Mammary epithelial cell (primary cell): Measurements from ENCODE around the gene PPP1R36.

ENCODE experiments used
- CTCF ChIP-seq, 2 donors: IDR thresholded peaks in 1 of 2; conservative IDR thresholded peaks in 1 of 2; 2 replicates each; pipeline ENCODE4 v1.5.1; 2011 to 2012; ENCODE audit warnings: inconsistent platforms in 2 of 2, low read length in 2 of 2, mild to moderate bottlenecking in 2 of 2, control low read depth in 1 of 2, low read depth in 1 of 2; ENCODE audit not compliant: insufficient read depth in 1 of 2; ENCODE audit errors: extremely low read depth in 1 of 2
- EZH2 ChIP-seq: IDR thresholded peaks from 2 replicates; pipeline ENCODE4 v1.6.1; 2012; ENCODE audit warnings: low read length, inconsistent platforms, borderline replicate concordance

DNA sequence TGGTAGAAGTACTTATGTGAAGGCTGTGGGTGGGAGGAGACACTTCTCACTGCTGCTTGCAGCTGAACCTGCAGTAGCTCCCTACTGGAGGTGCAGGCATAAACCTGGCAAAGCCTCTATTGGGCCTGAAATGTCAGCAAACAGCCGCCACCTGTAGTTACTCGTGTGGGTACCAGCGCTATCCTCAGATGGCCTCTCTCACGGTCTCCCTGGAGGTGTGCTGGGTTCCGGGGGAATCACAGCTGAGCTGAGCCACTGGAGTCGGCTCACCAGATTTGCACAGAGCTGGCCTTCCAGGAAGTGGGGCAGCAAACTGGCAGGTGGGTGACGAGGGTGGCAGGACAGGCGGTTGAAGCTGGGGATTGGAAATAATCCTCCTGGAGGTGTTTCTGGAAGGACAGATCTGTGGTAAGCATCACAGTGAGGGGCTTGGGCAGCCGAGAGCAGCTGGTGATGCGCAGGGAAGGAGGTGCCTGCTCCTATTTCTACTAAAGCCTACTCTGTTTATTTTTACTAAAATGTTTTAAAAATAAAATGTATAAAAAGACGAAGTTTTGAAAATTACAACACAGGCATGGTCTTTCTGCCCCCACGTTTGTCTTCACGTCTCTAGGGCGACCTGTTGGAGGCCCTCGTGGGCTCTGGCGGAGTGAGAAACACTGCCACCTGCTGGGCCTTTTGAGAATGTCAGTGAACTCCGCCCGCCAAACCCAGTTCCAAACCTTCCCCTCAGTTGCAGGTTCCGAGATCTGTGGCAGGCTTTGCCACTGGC is 86.6 kb downstream of the PPP1R36 start:
- peak; percentile 71 to 81 for TF ChIP-seq CTCF (conservative IDR thresholded peaks at IDR 0.05 in 1 of 2, IDR thresholded peaks at IDR 0.05 in 1 of 2; ENCODE audit: extremely low read depth in 1 of 2, insufficient read depth in 1 of 2, low read depth in 1 of 2, low read length in 2 of 2)
- TF ChIP-seq EZH2: no peak
